ENCODE measurements around the gene DSC1. TPM values are rescaled to one million over a fixed set of nuclear protein-coding genes. Genes with fewer than 3 reads are reported as not detected.

DSC1 gene
- total RNA-seq, 1 experiment from 2014 or later, result not detected

- H3K9ac ChIP-seq (ENCODE audit: low read length), result no peak overlapping the region
- no peak overlapping the region for H3K27ac ChIP-seq (ENCODE audit: low read depth, low read length)
- ChIA-PET POLR2A (interaction anchor here (0.7 to 1.6 kb wide), 3 partner anchors 7 to 44 kb away, joined by 3 to 5 read pairs (median 4); no protein-coding TSS in a partner anchor), RAD21 (ENCODE audit: low non-redundant PET in 1 of 2, low total read pairs in 2 of 2, uncharacterized antibody in 2 of 2, unreplicated experiment in 2 of 2) (no interaction called here), CTCF (interaction anchor here (1.3 kb wide), 1 partner anchor 43 kb away, joined by 3 read pairs; no protein-coding TSS in a partner anchor)
- H2AFZ ChIP-seq (ENCODE audit: low read depth, low read length, poor library complexity, severe bottlenecking), result peak overlapping the region; percentile 56
- H3K36me3 ChIP-seq (ENCODE audit: control insufficient read depth in 1 of 2, insufficient read depth in 2 of 2, low read length in 2 of 2), result no peaks in the 10 kb centered on the region
- H3K79me2 ChIP-seq (ENCODE audit: insufficient read depth, low read length), result no peaks in the 10 kb centered on the region
- no peaks in the 10 kb centered on the region for H3K27me3 ChIP-seq (ENCODE audit: insufficient read depth, low read length)
- H4K20me1 ChIP-seq (ENCODE audit: insufficient read depth), result no peaks in the 10 kb centered on the region
- no peak for DNase-seq (ENCODE audit: low read depth, low spot score)
- H3K4me2 ChIP-seq (ENCODE audit: low read length), result no peak overlapping the region
- intact Hi-C loops (cut with micrococcal nuclease), result no loop called here
- no peaks in the 10 kb centered on the region for H3K9me3 ChIP-seq (ENCODE audit: control insufficient read depth in 1 of 2, insufficient read depth in 1 of 2, low read depth in 1 of 2, low read length in 2 of 2)
- H3K4me3 ChIP-seq (replicated peaks in 1 of 2; ENCODE audit: low read depth in 1 of 2, low read length in 2 of 2), result no peak overlapping the region
- H3K9me2 ChIP-seq (ENCODE audit: insufficient read depth), result no peaks in the 10 kb centered on the region
- no TSS peak for BruUV-seq (replicated peaks)
- TF ChIP-seq SP1 (IDR thresholded peaks at IDR 0.05; ENCODE audit: low read depth) (no peak), CTCF (IDR thresholded peaks at IDR 0.05 in 2 of 3, conservative IDR thresholded peaks at IDR 0.05 in 1 of 3; ENCODE audit: borderline replicate concordance in 1 of 3, insufficient read depth in 1 of 3, low read depth in 2 of 3, low read length in 2 of 3) (no peak), JUND (IDR thresholded peaks at IDR 0.05) (no peak), TCF7L2 (IDR thresholded peaks at IDR 0.05; ENCODE audit: borderline replicate concordance, extremely low read depth, insufficient read depth, insufficient read length) (no peak), FOSL1 (IDR thresholded peaks at IDR 0.05; ENCODE audit: low read depth) (no peak), POLR2A (IDR thresholded peaks at IDR 0.05; ENCODE audit: borderline replicate concordance, extremely low read depth, insufficient read depth, insufficient read length) (no peak), SRF (IDR thresholded peaks at IDR 0.05; ENCODE audit: low read depth) (no peak), ELF1 (IDR thresholded peaks at IDR 0.05; ENCODE audit: borderline replicate concordance, low read depth) (no peak), EGR1 (IDR thresholded peaks at IDR 0.05; ENCODE audit: low read depth) (no peak), YY1 (IDR thresholded peaks at IDR 0.05; ENCODE audit: extremely low read depth, insufficient replicate concordance, low read depth, low read length) (no peak), ATF3 (IDR thresholded peaks at IDR 0.05) (no peak), REST (IDR thresholded peaks at IDR 0.05; ENCODE audit: low read depth) (no peak), RAD21 (IDR thresholded peaks at IDR 0.05; ENCODE audit: low read depth) (no peak), EZH2phosphoT487 (IDR thresholded peaks at IDR 0.05; ENCODE audit: borderline replicate concordance) (no peak), MAX (IDR thresholded peaks at IDR 0.05) (no peak)
- peaks cover 8 to 18% of the 10 kb centered on the region in 2 experiments; a peak in 3 of 4 replicates for H3K4me1 ChIP-seq (ENCODE audit: control insufficient read depth in 1 of 2, insufficient read depth in 2 of 2, low read length in 2 of 2)
- ATAC-seq, result no peak
Measured at GRCh38 chr18:31199190-31199769, 36.6 kb upstream of the DSC1 start.

Data from HCT116 (cell line).